GM19023 (cell line): ENCODE data around the gene KRT84.
"Not testable (repeated sequence)": the region's sequence is repeated elsewhere in the genome, so short reads cannot be mapped to it uniquely, and the experiment has no call there.

Experiments
- ATAC-seq: cut with Tn5 transposase; IDR thresholded peaks from one replicate; pipeline ENCODE4 v1.9.1; 2021; ENCODE audit warnings: mild to moderate bottlenecking, moderate library complexity; ENCODE audit not compliant: unreplicated experiment

KRT84 gene

DNA sequence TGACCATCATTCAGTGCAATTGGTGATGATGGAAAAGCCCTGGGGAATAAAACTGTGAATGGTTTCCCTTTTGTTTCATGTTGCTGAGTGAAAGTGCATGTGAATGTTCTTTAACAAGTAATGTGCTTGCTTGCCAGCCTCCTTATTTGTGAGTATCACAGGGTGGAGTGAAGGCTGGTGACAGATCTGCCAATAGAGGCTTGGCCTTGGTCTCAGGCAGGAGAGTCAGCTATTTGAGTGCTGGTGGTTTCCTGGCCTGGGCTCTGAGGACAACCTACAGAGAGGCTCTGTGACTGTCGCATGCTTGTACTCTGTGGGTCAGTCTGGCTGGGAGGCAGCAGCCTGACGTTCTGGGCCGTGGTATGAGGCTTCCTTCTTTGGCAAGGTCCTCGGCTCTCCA lies 38.9 kb downstream of the KRT84 start:
- no peak for ATAC-seq

DNA sequence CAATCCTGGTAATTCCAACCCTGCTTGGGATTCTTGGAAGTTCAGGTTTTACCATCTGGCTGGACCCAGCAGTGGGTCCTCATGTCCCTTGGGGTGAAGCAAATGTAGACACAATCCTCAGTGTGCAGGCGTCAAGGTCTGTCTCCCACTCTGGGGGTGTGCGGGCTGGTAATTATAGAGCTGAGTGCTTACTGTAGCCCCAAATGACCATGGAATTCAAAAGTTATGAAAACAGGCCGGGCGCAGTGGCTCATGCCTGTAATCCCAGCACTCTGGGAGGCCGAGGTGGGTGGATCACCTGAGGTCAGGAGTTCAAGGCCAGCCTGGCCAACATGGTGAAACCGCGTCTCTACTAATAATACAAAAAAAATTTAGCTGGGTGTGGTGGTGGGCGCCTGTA lies 40.4 kb downstream of the KRT84 start:
- ATAC-seq: not testable (repeated sequence)

DNA sequence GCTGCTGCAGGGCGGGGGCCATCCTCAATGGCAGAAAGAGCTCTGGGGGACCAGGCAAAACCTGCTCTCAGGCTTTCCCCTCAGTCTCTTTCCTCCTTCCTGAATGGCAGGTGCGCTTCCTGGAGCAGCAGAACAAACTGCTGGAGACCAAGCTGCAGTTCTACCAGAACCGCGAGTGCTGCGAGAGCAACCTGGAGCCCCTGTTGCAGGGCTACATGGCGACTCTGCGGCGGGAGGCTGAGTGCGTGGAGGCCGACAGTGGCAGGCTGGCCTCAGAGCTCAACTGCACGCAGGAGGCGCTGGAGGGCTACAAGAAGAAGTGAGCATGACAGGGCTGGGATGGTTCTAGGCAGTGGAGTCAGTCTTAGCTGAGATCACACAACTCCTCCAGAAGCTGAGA lies 41.3 kb downstream of the KRT84 start:
- ATAC-seq: no peak

DNA sequence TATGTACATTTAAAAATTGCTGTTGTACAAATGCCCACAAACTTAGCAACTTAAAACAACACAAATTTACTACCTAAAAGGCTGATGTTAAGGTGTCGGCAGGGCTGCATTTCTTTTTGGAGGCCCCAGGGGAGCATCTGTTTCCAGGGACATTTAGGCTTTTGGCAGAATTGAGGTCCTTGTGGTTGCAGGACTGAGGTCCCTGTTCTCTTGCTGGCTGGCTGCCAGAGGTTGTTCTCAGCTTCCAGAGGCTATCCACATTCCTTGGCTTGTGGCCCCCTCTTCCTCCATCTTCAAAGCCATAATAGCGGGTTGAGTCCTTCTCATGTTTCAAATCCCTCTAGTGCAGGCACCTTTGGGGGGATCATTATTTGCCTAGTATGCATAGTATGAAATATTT lies 41.9 kb downstream of the KRT84 start:
- ATAC-seq: no peak

DNA sequence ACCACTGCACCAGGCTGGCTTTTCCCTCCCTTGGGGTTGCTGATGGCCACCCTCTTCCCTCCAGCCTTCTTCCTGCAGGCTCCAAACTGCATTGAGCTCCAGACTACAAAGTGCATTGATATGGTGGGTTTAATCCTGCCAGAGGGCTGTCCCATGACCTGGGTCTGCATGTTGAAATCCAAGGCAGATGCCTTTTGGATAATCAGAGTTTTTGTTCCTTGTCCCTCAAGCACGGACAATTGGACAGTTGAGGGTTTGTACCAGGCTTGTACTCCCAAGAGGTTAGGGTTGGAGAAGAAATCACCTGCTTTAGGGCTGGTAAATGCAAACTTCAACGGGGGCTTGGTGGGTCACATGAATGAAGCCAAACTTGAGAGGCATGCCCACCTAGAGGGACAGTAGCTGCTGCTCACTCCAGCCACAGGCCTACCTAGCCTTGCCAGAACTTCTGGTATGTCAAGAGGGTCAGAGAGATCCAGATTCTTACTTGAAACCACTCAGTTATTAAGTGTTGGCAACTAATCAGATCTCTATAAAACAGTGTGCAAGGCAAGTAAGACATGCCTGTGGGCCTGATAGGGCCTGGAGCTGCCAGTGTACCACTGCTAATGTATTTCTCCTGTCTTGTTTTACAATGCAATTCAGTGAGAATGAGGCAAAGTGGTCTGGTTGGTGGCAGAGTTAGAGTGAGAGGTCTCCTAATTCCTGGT lies 42.5 kb downstream of the KRT84 start:
- ATAC-seq: no peak

DNA sequence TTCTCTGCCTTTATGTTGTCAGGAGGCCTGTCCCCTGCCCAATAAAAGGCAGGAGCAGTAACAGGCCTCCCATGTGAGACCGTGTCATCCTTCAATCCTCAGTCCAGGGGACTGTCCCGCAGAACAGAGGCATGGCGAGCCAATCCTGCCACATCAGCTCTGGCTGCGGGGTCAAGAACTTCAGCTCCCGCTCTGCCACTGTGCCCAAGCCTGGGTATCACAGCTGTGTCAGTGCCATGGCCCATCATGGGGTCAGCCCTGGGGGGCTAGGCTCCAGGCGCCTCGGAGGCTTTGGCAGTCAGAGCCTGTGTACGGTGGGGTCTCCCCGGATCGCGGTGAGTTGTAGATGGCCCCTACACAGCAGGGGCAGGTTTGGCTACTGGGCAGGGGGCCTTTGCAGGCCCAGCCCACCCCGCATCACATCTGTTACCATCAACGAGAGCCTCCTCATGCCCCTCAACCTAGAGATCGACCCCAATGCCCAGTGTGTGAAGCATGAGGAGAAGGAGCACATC lies 44.3 kb downstream of the KRT84 start:
- ATAC-seq: no peak

DNA sequence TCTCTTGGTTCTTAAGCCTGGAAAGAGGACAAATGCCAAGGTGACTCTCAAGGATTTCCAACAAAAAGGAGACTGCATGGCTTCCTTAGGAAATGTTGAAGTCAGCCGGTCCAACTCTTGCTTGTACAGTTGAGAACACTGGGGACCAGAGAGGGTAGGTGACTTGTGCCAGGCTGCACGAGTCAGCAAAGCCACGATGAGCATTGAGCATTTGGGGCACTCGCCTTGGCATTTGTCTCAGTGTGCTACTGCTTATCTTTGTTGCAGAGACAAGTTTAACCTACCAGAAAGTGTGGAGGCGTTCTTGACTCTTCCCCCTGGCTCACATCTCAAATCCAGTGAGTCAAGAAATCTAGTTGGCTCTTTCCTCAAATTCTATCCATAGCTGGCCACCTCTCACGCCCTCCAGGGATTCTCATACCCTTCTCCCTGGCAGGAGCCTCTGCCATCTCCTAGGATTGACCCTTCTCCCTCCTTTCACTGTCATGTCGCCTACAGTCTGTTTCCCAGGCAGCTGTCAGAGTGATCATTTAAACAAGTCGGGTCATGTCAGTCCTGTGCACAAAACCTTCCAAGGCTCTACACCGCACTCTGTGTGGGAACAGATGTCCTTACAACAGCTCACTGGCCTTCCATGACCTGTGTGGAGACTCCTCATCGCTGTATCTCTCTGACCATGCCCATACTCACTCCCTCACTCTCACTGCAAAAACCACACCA lies 47.1 kb downstream of the KRT84 start:
- no peak for ATAC-seq

DNA sequence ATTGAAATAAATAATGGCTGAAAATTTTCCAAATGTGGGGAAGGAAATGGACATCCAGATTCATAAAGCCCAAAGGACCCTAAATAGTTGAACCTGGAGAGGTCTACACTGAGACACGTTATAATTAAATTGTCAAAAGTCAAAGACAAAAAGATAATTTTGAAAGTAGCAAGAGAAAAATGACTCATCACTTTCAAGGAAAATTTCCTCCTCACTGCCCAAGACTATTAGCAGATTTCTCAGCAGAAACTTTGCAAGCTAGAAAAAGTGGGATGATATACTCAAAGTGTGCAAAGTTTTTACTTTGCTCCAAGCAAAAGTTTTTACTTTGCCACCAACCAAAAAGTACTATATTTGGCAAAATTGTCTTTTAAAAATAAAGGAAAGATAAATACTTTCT lies 48.4 kb downstream of the KRT84 start:
- ATAC-seq: no peak

DNA sequence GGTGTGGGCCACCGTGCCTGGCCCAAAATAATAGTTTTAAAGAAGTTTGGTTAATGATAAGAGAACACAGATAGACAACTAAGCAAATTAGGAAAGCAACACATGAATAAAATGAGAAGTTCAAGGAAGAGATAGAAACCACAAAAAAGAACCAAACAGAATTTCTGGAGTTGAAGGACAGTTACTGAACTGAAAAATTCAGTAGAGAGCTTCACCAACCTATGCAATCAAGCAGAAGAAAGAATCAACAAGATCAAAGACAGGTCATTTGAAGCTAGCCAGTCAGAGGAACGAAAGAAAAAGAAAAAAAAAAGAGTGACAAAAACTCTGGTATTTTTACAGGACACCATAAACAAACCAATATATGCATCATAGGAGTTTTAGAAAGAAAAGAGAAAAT lies 48.8 kb downstream of the KRT84 start:
- ATAC-seq: no peak

DNA sequence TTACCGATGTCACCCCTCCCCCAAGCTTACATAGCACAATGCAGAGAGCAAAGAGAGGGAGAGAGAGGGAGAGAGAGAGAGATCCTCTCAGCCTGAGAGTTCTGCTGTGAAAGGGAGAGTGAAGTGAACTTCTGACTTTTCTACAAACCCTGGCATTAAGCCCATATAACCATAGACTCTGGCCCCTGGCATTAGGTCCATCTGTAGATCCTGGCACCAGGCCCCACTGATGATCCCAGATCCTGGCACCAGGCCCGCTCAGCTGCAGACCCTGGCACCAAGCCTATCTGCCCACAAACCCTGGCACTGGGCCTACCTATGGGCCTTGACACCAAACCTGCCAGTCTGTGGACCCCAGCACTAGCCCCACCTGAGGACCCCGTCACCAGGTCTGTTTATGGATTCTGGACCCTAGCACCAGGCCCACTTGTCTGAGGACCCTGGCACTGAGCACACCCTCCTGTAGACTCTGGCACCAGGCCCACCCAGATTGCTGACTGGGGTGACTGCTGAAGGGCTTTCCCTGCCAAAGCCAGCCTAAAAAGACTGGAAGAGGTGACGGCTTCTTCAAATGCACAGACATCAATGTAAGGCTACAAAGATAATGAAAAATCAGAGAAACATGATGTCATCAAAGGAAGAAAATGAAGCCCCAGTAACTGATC lies 49.7 kb downstream of the KRT84 start:
- ATAC-seq: no peak

DNA sequence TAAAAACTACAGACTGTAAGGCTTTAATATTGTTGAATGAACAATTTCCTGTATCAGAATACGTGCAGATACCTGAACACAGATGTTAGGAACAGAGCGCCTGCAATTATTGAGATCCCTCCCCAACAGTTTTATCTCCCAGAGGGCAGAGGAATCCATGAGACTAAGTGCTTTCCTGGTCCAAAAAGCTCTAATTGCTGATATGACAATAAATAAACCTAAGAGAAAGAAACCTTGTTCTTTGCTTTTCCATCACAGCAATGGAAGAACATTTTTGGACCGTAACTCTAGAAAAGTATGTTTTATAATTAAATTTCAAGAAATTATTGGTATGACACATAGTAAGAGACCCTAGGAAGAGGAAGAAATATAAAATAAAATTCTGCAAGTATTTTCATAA lies 51.3 kb downstream of the KRT84 start:
- no peak for ATAC-seq

DNA sequence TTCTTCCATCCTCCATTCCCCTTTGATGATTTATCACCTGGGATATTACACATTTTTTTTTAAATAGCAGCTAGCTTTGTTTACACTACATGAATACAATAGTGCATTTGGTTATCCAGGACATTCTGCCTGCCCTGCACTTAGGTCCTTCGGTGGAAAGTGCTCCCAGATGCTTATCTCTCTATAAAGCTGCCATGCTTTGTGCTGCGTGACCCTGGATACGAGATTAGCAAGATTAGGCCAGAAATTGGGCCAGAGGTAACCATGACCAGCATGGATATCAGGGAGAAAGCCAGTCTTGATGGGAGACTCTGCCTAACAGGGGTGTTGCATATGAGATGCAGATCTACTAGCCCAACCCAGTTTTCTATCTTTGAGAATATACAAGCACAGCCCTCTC lies 52.1 kb downstream of the KRT84 start:
- no peak for ATAC-seq

DNA sequence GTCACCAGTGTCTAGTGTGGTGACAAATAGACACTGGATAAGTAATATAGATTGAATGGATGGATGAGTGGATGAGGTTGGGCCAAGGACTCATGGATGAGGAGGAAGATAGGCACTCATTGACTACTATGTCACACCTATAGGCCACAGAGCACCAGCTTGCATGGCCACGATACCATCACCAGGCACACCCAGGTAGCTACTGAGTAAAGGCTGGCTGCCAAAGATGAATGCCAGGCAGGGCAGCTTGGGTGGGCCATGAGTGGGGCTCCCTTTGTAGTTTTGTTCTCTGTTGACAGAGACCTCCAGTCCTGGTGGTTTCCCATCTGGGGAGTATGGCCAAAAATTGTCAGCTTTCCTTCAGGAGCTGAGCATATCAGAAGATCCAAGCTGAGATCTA lies 53.1 kb downstream of the KRT84 start:
- no peak for ATAC-seq

DNA sequence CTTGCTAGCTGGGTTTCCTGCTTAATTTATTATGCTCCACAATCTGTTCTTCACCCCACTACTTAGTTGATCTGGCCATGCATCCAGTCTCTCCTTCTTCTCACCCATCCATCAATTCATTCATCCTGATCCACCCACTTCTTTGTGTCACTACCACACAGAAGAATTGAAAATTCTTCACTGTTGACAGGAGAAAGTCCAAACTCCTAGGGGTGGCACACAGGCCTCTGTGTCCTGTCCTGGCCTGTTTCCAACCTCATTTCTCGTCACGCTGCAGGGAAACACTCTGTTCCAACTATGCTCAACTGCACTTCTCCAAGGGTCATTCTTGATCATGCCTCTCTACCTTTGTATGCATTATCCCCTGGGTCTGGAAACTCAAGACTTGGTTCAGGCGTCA lies 53.6 kb downstream of the KRT84 start:
- no peak for ATAC-seq

DNA sequence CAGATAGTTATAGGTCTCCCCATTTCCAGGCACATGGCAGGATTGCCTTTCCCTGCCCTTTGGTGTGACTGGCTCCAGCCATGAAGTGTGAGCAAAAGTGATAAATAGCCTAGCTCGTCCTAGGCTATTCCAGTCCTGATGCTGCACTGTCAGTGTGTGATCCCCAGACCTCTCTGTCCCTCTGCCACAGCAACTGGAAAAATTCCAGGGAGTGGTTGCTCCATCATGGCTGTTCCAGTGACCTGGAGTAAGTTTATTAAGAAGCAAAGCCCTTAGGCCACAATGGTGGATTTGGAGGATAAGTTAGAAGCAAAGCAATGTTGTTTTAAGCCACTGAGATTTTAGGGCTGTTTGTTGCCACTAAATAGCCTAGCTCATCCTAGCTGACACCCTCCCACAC lies 54.4 kb downstream of the KRT84 start:
- no peak for ATAC-seq

DNA sequence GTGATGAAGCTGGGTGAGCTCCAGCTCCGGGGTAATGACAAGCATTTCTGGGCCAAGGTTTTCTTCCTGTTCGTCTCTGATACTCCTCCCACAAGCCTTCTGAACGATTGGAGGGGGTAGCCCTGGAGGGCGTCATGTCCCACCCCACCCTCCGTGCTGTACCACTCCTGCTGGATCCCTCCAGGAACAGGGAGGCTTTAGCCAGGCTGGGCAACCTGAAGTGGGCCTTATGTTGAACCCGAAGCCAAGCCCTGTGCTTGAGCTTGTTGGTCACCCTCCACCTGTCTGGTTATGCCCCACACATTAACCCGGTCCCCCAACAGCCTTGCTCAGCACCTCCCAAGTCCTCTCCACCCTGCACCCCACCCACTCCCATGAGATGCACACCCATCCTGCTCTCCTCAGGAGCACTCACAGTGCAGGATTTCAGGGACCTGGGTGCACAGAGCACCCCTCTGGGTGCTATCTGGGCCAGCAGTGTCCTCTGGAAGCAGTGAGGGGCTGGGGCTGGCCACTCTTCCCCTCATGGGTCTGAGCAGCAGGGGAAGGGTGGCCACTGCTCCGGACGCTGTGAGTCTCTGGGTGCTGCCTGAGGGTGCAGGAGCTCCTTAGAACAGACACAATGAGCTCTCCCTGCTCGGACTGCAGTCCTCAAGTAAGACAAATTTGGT lies 57.5 kb downstream of the KRT84 start:
- no peak for ATAC-seq
